GM18858 (cell line): ENCODE measurements around the gene NUDT8.

Experiments used
- ATAC-seq: cut with Tn5 transposase; IDR thresholded peaks from one replicate; pipeline ENCODE4 v1.9.1; 2021; ENCODE audit not compliant: unreplicated experiment

Gene NUDT8

GRCh38 chr11:67629386-67630227 lies at the start of gene NUDT8:
NUDT8 (minus strand) TSS chr11:67629937; CDS start chr11:67629911, 26 bp downstream.
- peak; percentile 38 for ATAC-seq

DNA sequence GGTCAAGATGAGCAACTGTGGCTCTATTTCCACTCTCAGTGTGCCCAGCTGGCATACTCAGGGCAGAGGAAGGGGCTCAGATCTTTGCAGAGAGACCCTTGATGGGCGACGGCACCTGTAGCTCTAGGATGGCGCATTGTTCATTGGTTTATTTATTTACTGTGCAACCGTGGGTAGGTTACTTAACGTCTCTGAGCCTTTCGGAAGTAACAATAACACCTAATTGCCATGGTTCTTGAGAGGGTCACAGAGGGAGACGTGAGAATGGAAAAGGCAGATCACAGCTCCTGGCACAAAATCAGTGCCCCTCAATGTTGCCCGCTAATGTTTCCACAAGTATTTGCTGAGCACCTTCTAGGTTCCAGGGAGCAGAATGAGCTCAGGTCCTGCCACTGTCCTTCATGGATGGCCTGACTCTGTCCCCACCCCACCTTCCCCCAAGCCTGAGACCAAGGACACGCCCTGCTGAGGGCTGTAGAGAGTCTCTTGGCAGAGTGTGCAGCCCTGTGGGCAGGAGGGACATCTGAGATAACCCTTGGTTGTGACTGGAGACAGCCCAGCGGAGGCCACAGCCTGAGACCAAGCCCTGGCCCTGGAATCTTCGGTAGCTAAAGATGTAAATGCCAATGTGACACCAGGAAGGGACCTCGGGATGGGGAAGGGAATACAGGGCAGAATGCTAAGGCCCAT lies 45.5 kb upstream of the NUDT8 start:
- ATAC-seq = no peak

DNA sequence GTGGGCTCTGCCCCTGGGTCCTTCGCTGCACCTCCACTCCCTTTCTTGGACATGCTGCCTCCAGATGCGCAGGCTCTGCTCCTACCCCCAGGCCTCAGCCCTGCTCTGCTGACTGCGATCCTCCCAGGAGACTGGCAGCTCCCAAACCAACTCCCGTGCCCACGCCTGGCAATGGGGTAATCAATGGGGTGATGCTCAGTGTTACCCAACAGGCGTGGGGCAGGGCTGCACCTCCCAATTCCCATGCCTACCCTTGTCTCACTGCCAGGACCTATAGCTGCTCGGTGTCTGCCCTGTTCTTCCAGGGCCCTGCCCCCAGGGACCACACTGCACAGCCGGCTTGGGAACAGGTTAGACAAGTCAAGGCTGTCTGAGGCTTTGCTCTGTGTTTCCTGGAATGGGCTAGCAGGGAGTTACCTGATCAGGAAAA lies 44.7 kb upstream of the NUDT8 start, which contains the start of gene ALDH3B2:
Gene ALDH3B2 (minus strand): TSS at position 182 of the 430 bp plus-strand sequence. CDS start 7,688 bp downstream, outside the sequence.
- ATAC-seq = no peak

DNA sequence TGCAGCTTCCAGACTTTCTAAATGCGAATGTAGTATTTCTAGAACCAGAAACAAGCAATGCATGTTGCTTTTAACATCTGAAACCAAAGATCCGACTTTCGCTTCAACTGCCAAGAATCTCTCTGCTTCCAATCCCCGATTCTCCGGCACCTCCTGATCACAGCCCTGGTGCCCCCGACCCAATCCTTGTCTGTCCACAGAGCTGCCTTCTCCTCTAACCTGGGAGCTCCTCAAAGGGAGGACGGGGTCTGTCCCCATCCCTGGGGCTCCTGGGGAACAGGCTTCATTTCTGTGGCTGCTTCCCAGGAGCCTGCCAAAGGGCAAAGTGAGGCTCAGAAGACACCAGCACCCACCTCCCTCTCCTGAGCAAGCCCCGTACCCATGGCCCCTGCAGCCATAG lies 44.2 kb upstream of the NUDT8 start:
- ATAC-seq = no peak

DNA sequence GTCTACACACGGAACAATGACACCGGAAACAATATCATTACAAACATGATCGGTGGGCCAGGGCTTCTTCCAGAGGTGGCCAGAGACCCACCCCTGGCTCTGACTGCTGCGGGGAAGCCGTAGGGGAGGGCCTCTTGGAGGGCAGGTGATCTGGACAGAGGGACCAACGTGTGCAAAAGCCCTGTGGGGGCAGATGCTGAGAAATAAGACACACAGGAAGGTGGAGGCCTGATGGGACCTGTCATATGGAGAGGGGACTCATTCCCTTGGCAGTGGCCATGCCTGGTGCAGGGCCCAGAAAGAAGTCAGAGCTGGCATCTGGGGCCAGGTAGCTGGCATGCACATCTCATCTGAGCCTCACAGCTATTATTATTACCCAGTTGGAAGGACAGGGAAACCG lies 43.6 kb upstream of the NUDT8 start:
- ATAC-seq = no peak

- no peak for ATAC-seq
These were observed 41.4 kb upstream of the NUDT8 start for GRCh38 chr11:67671211-67671520.

GRCh38 chr11:67670316-67671210 lies 40.8 kb upstream of the NUDT8 start:
- ATAC-seq = no peak

GRCh38 chr11:67668192-67668551 lies 38.4 kb upstream of the NUDT8 start:
- ATAC-seq = no peak

- no peak for ATAC-seq
These were observed 37.9 kb upstream of the NUDT8 start for GRCh38 chr11:67667490-67668191.

DNA sequence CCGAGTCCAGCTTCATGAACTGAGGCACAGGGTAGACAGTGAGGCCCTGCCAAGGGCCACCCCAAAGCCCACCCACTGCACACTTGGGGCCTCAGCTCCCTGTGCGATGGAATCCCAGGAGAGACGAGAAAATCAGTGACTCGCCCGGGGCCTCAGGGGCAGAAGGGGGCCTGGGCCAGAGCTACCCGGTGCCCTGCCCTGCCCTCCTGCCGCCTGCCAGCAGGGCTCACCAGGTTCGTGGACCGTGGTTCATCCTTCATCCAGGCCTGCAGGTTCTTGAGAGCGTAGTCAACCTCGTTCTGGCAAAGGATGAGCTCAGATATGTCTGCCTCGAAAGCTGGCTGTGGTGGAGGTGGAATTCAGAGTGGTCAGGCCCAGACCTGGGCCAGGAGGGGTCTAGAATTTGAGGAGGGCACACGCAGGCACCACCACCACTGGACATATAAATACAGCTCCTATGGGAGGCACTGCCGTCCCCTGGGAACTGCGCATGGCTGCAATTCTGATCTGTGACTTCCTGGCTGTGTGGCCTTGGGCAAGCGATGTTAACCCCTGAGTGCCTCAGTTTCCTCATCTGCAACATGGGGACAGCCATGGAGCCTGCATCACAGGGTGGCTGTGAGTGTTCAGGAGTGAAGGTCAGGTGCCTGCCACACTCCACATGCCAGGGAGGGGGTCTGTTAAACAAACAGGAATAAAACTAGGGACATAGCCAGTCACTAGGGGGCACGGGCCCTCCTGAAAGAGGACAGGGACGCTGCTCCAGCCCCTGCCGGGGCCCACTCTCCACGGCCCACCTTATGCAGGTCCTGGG lies 37.1 kb upstream of the NUDT8 start:
- no peak for ATAC-seq

- ATAC-seq = no peak
These were observed 36.5 kb upstream of the NUDT8 start for GRCh38 chr11:67666303-67666645.

DNA sequence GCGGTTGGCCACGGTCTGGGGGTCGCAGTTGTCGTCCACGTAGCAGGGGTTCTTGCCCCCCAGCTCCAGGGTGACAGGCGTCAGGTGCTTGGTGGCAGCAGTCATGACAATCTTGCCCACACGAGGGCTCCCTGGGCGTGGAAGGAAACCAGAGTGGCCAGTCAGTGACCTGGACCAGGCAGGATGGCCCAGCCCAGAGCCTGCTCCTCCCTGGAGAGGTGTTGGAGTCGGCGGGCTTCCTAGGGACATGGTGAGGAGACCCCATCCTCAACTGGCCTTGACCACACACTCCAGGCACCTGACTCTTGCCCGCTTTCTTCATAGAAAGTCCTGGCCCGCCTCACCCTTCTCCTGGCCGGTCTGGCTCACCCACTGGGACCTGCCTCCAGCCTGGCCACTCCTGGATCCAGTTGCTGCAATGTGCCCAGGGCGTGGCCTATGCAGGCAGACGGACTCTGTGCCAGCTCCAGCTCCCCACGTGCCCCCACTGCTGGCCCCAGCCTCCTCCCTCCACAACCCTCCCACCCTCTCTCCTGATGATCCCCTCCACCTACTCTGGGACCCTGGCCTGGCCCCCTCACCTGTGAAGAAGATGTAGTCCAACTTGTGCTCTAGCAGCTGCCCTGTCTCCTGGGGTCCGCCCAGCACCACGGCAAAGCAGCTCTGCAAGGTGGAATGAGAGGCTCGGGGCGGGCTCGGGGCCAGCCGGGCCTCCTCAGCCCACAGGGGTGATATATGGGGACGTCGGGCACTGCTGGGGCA lies 36.0 kb upstream of the NUDT8 start:
- ATAC-seq = no peak

- no peak for ATAC-seq
These were observed 35.2 kb upstream of the NUDT8 start for GRCh38 chr11:67664696-67665540.

DNA sequence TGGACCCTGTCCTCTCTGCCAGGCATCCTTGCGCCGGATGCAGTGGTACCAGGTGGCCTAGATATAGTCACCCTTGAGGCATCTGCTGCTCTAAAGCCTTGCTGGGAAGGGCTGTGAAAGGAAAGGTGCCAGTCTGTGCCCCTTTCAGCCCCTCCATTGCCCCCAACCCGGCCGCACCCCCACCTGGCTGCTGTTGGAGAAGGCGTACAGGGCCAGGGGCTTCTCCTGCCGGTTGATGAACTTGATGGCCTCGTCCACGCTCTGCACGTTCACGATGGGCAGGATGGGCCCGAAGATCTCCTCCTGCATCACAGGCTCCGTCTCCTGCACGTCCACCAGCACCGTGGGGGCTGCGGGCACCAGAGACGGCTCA lies 34.5 kb upstream of the NUDT8 start:
- no peak for ATAC-seq

DNA sequence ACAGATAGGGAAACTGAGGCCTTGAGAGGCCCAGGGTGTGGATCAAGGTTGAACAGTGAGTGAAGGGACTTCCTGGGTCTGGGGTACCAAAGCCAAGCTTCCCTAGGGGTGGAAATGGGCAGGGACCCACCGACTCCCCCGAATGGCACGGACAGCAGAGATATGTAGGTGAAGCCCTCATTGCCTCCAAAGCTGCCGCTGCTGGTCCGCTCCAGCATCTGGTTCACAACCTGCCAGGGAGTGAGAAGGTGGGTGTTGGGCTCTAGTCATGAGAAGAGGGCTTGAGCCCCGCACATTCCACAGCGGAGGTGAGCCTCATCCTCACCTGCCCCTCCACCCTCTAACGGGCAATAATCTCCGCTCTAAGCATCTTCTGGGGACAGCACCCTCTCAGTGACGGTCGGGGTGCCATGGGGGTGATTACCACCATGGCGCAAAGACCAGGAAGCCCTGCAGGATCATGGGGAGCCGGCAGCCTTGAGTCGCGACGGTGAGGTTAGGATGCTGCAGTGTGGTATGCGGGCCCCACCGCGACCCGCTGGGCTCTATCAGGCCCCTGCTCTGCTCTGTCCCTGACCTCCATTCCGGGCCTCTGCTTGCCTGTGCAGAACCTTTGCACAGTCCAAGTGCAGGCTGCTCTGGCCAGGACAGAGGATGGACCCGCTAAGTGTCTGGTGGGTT lies 33.9 kb upstream of the NUDT8 start:
- ATAC-seq = no peak

- ATAC-seq = no peak
These were observed 33.2 kb upstream of the NUDT8 start for GRCh38 chr11:67662835-67663531.

- ATAC-seq = no peak
These were observed 32.6 kb upstream of the NUDT8 start for GRCh38 chr11:67662142-67662834.
